Bone marrow (tissue), 2 donors: ENCODE data around the gene NFATC2.
"Not testable (repeated sequence)": the region's sequence is repeated elsewhere in the genome, so short reads cannot be mapped to it uniquely, and the experiment has no call there.

ENCODE experiments used
- DNase-seq, 2 donors: peaks; one replicate each; lab custom pipeline; 2025; lab: John Stamatoyannopoulos, UW

Gene NFATC2

DNA sequence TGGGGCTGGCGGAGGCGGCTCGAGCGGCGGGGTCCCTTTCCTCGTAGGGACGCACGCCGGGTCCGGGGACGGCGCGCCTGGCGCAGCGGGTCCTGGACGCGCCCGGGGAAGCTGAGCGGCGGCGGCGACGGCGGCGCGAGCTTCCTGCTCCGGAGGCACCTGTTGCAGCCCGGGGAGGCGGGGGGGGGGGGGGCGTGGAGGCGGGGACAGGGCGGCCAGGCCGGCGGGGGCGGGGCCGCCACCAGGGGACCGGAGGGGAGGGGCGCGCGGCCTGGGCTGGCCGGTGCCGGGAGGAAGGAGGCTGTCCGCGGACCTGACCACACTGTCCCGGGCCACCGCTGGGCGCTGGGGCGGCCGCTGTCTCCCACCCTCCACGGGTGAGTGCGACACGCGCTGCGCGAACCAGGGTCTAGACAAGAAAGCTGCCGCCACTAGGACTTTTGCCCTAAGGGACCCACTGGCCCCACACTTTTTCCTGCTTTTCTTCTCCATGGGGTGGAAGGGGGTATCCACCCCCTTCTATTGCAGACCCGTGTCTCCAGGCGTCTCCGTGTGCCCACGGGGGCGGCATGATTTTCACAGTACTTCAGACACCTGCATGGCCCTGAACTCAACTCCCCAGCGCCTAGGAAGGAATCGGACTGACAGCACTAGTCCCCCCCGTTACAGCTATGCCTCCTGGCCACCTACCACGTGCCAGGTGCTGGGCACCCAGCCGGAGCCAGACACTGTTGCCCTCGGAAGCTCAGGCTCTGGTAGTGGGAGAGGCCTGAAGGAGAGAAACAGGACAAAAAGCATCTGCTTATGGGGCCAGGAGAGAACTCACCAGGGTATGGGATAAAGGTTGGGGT lies at the start of gene NFATC2:
Gene NFATC2 (minus strand): TSS at position 149 of the 851 bp plus-strand sequence. CDS start 220 bp downstream, outside the sequence.
- no peak for DNase-seq

DNA sequence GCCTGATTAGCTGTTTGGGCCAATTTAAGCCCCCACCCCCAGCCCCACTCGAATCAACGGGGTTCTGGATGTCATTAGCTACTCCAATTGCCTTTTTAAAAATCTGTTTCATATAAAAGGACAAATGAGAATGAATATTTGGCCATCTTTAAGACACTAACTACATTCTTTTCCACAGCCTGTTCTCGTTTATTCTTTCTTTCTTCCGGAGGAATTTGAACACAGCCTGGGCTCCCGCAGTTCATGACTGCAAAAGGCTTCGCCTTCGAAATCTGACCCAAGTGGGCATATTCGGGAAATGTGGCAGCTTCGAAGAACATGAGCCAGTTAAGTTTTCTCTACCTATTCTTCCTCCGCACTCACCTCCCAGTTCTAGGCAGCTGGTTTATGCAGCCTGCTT lies 49.4 kb upstream of the NFATC2 start:
- no peak for DNase-seq

DNA sequence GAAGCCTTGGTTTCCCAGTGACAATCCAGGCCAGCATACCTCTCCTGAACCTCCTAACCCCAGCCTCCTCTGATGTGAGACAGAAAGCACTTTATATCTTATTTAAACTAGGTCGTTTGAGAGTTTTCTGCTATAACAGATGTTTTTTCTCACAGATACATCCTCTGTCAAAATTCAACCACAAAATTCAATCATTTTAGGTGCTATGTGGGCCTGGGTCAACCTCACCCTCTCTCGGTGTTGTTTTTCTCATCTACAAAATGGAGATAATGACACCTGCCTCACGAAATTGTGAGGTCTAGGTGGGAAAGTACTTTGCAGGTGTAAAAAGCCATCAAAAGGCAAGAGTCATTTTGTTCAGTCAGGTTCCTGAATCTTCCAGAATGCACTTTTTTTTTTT lies 46.2 kb upstream of the NFATC2 start:
- no peak for DNase-seq

DNA sequence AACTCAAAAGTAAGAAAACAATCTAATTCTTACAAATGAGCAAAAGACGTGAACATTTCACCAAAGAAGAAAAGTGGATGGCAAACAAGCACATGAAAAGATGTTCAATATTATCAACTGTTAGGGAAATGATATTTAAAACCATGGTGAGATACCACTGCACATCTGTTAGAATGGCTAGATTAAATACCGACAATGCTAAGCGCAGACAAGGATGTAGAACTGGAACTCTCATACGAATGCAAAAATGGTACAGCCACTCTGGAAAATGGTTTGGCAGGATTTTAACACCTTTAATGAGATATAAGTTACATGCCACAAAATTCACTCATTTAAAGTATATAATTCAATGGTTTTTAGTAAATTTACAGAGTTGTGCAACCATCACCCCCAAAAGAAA lies 44.6 kb upstream of the NFATC2 start:
- no peak for DNase-seq

DNA sequence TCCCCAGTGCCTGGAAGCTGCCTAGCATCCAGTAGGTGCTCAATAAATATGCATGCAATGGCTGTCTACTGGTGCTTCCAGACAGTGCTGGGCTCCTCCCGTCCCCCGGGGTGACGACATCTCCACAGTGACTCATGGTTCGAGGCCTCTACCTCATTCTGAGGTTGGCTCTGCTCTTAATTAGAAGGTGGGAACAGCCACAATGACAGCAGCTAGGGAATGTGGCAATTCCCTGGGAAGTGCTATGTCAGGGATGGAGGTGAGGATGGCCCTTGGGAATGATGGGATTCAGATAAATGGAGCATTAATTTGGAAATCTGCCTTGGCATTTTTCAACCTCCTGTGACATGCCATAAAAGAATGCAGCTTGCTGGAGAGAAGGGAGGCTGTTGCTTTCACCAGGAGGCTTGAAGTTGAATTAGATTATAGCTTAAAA lies 43.5 kb upstream of the NFATC2 start:
- DNase-seq, result no peak

DNA sequence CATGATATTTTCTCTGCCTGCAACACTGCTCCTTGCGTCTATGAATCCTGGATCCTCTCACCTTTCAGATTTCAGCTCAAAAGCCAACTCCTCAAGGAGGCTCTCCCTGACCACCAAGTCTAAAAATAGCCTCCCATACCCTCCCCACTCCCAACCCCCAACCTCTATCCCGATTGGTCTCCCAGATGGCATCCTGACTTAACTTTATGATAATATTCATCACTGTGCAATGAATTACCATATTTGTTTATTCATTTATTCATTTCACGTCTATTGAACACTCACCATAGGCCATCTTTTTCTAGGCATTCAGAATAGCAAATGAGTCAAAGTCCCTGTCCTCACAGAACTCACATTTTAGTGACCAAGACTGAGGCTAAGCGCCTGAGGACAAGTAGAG lies 42.6 kb upstream of the NFATC2 start:
- no peak for DNase-seq

DNA sequence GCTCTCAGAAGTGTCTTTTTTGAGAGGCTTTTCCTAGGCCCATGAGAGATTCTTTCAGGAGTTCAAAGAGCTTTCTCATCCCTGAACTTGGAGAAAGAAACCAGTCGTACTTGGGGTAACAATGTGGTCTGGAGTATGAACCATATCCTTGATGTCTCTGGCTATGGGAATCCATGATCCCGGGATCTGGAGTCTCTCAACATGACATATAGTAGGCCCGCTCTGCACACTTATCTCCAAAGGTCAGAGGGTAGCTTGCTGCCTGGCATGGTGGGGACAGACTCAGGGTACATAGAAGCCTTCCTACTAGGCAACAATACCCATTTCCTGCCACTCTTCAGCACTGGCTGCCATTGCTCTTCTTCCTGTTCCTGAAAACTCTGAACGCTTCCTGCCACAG lies 42.2 kb upstream of the NFATC2 start:
- no peak for DNase-seq

DNA sequence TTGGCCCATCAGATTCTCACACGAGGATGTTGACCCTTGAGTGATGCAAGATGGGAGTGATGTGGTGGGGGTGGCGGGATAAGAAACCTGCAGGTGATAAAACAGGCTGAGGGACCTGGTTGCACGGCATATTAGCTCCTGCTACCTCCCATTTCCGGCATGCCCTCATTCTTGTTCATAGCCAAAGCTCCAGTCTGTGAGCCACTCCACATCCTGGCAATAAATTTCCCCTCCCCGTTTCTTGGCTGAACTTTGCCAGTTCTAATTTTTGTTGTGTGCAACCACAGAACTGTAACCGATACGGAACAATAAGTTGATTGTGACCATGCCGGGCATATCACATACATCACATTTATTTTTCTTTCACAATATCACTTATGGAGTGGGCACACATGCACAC lies 41.6 kb upstream of the NFATC2 start:
- DNase-seq, result no peak

DNA sequence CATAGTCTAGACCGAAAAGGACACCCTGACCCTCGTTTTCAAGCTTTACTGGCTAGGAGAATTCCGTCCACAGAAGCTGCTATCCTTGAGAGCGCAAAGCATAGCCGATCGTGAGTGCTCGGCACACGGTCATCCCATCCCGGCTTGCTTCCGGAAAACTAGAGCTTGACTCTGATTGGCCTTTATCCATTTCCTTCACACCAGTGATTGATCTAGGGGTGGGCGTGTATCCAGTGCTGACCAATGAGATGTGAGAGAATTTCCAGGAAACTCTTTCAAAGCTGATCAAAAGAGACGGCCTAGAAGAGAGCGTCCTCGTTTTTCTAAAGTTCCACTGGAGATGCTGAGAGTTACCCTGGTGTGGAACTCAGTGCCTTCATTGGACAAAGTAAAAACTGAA lies 41.0 kb upstream of the NFATC2 start:
- no peak for DNase-seq

DNA sequence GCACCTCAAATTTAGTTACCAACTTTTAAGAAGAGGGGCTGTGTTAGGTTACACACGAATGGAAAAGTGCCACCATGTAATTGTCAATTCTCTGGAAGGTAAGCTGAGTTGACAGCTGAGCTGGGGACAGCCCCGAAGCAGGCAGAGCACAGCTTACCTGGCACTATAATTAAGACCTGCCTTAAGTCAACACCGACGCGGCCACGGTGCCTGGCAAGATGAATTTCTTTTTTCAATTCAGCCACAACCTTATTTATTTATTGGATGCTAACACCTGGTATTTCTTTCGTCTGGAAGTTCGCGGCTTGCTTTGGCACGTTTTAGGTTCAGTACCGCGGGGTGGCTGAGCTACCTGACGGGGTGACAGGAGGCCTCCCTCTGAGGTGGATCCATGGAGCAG lies 40.6 kb upstream of the NFATC2 start:
- DNase-seq, result no peak

DNA sequence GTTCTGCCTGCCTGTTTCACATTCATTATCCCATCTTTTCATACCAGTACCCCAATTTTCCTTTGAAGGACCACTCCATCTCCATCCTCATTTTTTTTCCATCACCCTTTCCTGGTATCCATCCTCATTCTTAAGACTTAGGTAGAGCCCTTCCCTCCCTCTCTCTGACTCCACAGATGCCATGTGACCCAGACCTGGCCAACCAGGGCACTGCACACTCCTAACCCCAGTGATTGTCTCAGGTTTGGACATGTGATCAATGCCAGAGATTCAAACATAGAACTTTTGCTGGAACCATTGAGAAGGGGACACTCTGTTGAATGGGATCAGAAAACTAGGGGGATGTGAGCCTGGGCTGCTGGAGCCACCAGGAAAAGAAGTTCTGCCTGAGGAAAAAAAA lies 39.1 kb upstream of the NFATC2 start:
- DNase-seq, result no peak

DNA sequence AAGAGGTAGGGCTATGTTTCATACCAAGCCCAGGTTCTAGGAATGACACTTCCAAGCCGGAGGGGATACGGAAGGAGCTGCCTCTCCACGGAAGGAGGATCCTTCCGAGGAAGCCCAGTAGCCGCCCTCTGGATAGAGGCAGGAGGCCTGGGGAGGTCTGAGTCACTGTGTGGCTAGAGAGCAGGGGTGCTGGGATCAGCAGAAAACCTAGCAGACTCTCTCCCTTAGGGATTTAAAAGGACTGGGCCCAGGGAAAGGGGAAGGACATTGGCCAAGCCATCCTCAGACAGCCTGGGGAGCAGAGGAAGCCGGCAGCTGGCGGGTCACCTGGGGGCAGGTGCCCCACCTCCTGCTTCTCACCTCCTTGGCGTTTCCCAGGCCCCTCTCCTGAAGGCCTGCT lies 36.6 kb upstream of the NFATC2 start:
- no peak for DNase-seq

DNA sequence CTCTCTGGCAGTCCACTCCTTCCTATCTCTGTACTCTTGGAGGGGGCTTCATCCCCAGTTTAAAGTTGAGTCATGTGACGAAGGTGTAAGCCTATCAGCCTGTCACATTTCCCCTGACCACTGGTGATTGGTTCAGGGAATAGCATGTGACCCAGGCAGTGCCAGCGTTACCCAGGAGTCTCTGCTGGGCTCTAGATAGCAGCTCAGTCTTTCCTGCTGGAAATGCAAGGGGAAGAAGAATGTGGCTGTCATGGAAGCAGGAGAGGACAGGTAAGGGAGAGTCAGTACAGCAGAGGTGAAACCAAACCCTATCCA lies 35.6 kb upstream of the NFATC2 start:
- no peak for DNase-seq

DNA sequence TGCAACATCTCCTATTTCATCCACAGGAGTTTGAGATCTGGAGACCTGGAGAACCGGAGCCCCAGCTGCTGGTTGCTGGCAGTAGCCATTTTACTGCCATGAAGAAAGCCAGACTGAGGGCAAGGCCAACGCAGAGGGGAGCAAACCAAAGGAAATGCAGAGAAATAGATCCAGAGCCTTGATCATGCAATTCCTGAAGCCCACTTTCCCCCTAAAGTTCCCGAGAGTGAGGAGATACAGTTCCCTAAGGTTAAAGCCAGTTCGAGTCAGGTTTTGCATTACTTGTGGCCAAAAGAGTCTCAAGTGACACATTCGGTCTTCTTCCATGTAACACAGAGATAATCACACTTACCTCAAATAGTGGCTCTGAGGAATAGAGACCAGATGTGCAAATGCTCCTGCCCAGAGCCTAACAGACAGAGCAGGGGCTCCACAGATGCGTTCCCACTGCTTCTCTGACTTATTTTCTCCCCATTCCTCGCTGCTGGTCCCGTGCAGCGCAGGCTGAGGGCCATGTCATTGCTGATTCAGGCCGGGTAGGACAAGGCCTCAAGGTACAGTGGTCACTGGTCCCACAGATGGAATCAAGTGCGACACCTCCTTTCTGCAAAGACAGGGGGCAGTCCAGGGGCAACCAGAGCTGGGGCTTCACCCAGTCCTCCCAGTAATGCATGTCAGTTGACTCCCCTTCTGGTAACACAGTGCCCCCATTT lies 35.1 kb upstream of the NFATC2 start:
- DNase-seq, result no peak

DNA sequence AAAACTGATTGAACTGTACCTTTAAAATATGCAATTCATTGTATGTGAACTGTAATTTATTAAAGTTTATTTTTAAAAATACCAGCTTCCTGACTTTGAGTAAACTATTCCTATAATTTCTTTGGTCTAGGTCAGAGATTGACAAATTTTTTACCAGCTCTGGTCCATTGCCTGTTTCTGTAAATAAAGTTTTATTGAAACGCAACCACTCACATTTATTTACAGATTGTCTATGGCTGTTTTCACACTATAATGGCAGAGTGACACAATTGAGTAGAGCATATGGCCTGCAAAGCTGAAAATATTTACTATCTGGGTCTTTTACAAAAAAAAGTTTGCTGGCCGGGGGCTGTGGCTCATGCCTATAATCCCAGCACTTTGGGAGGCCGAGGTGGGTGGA lies 33.0 kb upstream of the NFATC2 start:
- DNase-seq, result no peak

DNA sequence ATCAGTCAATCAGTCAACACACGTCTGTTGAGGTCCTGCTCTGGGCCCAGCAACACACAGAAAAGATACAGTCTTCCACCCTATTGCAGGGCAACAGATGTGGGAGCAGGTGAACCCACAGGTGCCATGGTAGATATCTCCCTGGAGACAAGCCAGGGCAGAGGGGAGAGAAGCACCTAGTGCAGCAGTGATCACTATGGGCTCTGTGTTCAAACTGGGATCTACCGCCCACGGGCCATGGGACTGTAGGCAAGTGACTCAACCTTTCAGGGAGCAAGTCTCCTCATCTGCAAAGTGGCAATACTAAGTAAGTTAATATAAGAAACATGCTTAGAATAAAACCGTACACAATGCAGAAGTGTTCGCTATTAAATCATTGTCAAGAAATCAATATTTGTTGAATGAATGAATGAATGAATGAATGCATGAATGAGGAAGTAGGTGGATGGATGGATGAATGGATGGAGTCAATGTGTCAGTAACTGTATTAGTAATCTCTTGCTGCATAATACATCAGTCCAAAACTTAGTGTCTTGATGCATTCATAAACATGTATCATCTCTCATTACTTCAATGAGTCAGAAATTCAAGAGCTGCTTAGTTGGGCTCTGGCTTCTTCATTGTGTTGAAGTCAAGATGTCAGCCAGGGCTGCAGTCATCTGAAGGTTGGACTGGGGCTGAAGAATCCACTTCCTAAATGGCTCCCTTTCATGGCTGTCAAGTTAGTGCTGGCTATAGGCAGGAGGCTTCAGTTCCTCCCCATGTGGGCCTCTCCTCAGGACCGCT lies 31.9 kb upstream of the NFATC2 start:
- DNase-seq, result no peak

DNA sequence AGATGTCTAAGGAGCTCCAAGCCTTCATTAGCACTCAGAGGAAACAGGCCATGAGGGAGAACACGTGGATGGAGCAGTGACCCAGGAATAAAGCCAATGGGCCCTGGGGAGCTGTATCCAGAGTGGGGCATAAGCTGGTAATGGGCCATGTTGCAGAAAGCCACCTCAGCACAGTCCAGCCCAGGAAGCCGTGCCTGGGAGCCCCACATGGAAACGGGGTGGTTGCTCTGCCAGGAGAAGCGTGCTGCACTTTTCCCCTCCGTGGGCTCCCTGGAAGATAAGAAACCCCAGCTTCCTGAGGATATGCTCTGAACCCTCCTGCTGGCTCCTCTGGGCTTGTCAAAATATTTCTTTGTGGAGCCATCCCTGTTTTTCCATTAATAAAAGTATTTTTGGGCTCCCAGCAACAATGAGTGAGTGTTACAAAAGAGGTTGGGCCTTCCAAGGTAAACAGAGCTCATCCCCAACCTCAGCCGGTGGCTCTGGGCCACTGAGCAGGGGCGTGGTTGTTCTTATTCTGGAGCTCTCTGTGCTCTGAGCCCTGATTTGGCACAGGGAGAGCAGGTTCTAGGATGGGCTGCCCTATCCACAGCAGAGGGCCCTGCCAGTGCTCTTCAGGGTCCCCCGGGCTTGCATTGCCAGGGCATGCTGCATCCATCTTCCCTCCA lies 31.2 kb upstream of the NFATC2 start:
- DNase-seq, result no peak

DNA sequence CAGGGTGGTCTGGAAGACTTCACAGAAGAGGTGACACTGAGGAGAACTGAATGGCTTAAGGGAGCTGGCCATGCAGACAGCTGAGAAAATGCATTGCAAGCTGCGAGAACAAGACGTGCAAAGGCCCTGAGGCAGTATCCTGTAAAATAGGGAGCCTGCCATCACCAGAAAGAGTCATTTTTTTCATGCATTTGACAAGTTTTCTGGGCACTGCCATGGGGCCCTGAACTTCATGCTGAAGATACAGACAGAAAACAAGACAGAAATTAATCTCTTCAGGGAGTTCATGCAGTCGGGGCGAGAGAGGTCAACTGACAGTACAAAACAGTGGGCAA lies 28.9 kb upstream of the NFATC2 start:
- no peak for DNase-seq

DNA sequence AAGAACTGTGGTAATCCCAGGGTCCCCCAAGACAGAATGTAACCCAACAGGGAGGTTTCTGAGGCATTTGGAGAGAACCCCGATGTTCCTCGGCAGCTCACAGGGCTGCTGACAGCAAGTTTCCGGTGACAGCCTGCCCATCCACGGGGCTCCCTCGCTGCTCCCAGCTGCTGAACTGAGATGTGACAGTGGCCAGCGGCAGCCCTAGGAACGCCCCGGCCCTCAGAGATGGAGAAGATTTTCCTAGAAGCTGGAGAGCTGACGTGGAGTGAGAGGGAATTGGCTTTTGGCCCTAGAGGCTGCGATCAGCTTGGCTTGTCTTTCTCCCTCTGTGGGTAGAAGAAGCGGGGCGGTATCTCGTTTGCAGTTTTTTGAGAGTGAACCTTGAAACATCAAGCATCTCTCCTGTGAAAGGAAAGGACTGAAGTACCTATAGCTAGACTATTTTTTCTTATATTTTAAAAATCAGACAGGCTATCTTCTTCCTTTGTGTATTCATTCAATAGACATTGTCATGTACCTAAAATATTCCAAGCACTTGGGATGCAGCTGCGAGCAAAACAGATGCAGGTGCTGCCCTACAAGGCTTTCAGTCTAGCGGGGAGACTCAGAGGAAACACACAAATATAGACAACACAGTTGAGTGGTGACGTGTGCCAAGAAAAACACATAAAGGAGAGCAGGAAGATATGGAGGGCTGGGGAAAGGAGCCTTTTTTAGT lies 28.4 kb upstream of the NFATC2 start:
- DNase-seq, result no peak

DNA sequence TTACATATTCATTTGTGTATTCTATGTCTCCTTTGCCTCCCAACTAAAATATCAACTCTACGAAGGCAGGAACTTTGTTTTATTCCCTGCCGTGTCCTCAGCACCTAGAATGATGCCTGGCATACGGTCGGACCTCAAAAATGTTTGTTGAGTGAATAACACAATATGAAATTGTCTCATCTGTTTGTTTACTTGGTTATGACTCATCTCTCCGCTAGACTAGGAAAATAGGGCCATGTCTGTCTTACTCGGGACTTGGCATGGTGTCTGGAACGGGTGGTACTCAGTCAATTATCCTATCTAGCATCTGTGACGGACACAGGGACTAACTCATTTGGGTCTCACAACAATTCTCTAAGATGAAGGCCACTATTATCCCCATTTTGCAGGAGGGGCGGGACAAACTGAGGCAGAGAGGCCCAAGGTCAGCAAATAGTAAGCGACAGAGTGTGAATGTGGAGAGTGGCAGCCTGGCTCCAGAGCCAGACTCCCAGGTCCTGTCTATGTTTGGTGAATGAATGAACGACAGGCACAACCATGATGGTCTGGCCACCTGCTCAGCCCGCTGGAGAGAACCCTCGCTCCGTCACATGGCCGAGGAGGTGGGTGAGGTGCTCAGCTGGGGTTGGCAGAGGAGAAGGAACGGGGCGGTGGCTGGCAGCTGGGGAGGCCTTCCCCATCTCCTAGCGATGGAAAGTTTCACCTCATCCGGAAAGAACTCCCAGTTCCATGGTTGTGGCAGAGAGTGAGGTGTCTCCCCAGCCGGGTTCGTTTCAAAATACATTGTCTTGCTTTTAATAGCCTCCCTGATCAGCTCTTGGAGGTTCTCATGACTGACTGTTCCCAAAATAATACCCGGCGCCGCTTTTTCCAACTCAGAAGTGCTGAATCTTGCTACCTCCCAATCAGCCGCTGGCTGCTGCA lies 27.6 kb upstream of the NFATC2 start:
- no peak for DNase-seq

DNA sequence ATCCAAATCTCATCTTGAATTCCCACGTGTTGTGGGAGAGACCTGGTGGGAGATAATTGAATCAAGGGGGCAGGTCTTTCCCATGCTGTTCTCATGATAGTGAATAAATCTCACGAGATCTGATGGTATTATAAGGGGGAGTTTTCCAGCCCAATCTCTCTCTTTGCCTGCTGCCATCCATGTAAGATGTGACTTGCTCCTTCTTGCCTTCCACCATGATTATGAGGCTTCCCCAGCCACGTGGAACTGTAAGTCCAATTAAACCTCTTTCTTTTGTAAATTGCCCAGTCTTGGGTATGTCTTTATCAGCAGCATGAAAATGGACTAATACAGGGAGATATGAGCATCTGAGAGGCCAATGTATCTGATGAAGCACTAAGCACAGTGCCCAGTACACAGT lies 26.0 kb upstream of the NFATC2 start:
- DNase-seq, result not testable (repeated sequence)
